ENCODE results near the gene SLC5A11.

GRCh38 chr16:24957887-24958286 lies 112.1 kb downstream of the SLC5A11 start:
- no peak for TF ChIP-seq TARDBP (IDR thresholded peaks at IDR 0.05)
- no peak for TF ChIP-seq L3MBTL2 (conservative IDR thresholded peaks at IDR 0.05)
- no peak for TF ChIP-seq FOXA1 (IDR thresholded peaks at IDR 0.05)
- no peak for TF ChIP-seq HDGF (IDR thresholded peaks at IDR 0.05; ENCODE audit: borderline replicate concordance)
- no peak for TF ChIP-seq NFRKB (IDR thresholded peaks at IDR 0.05)
- TF ChIP-seq PKNOX1 (IDR thresholded peaks at IDR 0.05) = no peak
- TF ChIP-seq ZNF384 (IDR thresholded peaks at IDR 0.05) = no peak
- no peak for TF ChIP-seq FOXK2 (IDR thresholded peaks at IDR 0.05)
